GM18520 (cell line): ENCODE measurements around the gene PPP1R16B.
"Not testable (repeated sequence)": the region's sequence is repeated elsewhere in the genome, so short reads cannot be mapped to it uniquely, and the experiment has no call there.

Experiments
- ATAC-seq: cut with Tn5 transposase; IDR thresholded peaks from one replicate; pipeline ENCODE4 v1.9.1; 2021; ENCODE audit not compliant: unreplicated experiment

The PPP1R16B gene

DNA sequence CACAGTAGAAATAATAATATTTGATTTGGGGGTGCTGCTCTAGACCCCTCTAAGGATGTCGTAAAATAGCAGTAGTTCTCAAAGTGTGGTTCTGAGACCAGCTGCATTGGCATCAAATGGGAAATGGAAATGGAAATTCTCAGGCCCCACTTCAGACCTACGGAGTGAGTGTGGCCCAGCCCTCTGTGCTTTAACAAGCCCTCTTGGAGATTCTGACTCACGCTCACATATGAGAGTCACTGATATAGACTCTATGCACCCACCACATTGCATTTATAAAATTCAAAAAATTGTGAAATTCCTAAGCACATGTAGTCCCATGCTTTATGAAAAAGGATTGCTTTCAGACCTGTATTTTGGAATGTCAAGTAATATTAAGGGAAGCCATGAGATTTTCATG lies 14.2 kb upstream of the PPP1R16B start:
- ATAC-seq = no peak

DNA sequence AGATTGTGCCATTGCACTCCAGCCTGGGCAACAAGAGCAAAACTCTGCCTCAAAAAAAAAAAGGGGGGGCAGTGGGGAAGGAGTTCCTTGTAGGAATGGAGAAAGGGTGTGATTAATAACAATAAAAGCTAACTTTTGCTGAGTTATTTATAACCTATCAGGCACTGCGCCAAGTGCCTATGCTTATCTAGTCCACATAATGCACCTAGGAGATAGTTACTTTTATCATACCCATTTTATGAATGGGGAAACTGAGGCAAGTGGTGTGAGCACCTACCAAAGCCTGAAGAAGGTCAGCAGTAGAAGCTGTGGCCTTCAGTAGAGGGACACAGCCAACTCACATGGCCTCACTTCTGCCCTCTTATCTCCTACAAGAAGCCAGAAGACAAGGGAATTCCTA lies 13.6 kb upstream of the PPP1R16B start:
- ATAC-seq = no peak

DNA sequence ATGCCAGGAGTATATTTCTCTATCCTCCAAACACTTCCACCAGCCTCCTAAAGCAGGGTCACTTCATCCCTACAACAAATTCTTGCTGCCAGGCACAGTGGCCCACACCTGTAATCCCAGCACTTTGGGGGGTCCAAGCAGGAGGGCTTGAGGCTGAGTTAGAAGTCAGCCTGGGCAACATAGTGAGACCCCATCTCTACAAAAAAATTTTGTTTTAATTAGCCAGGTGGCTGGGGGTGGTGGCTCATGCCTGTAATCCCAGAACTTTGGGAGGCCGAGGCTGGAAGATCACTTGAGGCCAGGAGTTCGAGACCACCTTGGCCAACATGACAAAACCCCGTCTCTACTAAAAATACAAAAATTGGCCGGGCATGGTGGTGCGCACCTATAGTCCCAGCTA lies 11.4 kb upstream of the PPP1R16B start:
- ATAC-seq = not testable (repeated sequence)

DNA sequence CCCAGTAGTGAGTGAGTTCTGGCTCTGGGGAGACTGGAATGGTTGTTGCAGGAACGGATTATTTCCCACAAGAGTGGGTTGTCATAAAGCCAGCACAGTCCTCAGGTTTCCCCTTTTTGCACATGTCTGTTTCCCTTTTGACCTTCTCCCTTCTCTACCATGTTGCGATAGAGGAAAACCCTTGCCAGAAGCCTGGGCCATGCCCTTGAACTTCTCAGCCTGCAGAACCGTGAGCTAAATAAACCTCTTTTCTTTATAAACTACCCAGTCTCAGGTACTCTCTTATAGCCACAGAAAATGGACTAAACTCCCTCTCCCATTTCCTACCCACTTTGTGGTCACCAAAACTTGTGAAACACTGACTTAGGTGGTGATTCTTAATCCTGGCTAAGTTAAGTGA lies 7.2 kb upstream of the PPP1R16B start:
- no peak for ATAC-seq

DNA sequence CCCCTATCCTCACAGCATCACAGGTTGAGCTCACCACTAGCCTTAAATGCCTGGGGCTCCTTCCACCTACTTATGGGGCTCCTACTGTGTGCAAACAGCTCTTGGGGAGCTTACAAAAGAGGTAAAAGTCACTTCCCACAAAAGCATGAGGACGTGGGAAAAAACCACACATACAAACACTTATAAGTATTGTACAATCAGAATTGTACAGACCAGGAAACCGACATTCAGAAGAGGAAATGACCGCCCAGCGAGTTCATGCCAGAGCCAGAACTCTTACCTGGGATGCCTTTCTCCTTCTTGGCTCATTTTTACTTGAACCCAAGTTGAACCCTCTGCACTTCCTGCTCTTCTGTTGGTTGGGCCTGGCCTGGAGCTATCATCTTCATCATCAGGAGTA lies 6.3 kb upstream of the PPP1R16B start:
- no peak for ATAC-seq

DNA sequence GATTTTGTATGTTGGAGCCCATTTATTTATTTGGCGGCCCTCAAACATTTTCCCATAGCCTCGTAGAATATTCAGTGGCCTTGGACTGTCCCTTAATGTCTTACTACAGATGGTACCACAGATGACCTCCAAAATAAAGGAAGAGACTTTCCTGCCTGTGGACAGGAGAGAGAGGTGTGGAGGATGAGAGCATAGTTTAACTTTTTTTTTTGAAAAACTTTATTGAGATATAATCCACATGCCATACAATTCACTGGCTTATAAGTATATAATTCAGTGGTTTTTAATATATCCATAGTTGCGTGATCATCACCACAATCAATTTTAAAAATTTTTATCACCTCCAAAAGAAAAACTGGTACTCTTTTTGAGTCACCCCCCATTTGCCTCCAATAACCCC lies 4.6 kb upstream of the PPP1R16B start:
- ATAC-seq = no peak

DNA sequence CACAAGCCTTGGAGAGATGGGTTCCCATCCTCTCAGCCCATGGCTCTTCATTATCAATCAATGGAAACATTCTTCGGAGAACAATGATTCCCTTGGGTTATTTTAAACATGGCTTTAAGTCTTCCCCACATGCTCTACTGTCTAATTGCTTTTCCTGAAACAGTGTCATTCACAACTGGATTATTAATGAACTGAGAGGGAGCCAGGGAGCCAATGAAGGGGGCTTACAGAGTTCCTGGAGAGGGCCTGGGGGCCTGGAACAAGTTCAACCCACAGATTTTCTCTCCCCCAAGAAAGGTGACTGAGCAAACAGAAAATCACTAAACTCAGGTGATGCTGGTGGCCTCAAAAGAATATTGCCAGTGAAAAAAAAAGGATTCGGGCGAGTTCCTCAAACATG lies 1.3 kb upstream of the PPP1R16B start:
- no peak for ATAC-seq

DNA sequence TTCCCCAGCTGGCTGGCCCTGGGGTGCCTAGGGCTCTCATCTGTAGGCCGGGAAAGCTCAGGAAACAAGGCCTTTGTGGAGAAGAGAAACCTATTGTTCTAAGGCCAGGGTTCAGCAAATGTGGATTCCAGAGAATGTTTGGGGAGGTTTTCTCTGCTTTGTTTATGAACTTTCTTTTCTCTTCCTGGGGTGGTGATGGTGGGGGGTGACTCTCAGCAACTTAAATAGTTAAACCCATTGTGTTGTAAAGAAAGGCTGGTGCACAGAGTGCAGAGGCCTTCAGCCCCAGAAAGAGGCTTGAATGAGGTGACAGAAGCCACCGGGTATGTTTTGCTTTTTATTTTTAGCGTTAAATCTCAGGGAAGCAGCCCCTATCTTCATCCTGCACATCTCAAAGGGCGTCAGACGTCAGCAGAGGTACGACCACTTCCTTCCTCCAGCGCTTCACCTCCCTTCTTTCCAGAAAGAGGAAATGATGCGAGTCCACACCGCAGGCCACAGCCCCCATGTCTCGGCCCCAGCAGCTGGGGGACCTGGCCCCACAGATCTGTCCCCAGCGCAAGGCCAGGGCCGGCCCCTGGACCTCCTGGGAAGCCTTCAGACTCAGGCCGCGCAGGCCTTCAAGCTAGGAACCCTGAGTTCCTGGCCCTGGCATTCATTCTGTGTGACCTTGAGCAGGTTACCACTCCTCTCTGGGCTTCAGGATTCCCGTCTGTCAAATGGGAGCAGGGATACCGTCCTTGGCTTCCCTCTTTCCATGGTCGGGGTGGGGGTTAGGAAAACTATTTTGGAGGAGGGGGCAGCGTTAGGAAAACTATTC lies 605 bp upstream of the PPP1R16B start:
- ATAC-seq = no peak

DNA sequence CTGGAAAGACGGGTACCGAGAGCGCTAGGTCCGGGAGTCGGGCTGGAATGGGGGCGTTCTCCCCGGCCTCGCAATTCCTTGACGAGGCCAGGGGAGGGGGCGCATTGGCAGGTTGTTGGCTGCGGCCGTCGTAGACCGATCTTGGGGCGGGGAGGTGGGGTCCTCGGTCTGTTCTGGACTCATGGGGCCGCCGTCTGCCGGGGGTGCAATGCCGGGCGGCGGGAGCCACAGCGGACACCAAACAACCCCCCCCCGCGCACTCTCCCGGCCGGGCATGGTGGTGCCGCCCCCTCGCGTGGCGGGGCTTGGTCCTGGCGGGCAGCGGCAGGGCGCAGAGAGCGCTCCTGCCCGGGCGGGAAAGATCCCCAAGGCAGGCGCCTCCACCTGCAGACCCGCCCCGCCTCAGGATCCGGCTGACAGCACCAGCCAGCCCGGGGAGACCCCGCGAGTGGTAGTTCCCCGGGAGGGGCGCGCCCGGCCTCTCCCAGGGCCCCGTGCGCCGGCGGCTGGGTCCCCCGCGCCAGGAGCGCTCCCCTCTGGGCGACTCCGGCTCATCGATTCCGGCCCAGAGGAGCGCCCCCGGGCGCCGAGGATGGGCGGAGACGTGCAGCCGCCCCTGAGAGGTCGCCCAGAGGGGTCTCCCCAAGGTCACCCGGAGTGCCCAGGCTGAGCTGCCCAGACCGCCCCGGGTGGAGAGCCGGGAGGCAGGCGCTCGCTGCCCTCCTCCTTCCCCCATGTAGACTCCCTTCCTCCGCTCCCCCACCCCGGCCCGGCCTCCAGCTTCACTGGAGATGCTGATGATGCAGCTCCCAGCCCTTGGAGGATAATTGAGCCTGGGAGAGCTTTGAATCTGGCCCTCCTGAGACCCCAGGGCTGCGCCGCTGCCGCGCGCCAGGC lies 709 bp downstream of the PPP1R16B start:
- ATAC-seq = no peak

DNA sequence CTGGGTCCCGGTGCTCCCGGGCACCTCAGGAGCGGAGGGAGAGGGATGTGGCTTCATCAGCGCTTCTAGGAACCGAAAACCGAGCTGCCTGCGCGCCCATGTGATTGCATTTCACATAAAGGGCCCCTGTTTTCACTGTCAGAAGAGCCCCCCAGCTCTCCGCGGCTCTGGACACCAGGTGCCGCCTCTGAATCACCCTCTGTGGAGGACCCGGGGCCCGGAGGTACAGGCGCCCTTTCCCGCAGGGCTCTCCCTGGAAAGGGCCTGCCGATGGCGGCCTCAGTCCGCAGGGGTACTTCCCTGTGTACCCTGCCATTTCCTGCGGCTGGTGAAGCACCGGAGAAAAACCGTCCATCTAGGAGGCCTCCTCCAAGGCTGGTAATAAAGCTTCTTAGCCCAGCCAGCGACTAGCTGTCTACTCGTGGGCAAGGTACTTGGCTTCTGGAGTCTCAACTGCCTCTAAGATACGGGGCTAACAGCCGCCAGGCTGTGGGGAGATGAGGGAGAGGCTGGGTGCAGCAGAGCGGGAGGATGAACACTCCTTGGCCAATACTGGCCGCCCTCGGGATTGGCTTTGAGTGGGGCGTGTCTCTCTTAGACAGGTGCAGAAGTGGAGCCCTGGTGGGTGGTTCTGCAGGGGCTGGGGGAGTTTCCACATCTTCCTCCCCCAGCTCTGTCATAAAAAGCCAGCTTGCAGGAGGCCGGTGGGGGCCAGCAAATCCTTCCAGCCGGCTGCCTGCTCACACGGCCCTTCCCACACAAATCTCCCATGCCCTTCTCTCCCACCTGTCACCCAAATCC lies 1.6 kb downstream of the PPP1R16B start:
- no peak for ATAC-seq

DNA sequence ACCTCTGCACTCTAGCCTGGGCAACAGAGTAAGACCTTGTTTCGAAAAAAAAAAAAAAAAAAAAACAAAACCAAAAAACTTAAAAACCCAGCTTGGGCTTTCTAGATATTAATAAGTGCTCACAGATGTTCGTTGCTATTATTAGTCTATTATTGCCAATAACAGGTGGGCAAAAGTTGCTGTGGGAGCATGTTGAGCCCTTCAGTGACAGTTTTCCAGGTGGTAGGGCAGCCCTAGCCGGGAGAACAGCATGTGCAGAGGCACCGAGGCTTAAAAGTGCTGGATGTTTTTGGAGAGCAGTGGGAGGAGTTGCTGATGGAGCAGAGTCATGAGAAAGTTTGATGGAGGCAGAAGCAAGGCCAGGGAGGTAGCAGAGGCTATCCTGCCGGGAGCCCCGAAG lies 4.4 kb downstream of the PPP1R16B start:
- ATAC-seq = no peak

DNA sequence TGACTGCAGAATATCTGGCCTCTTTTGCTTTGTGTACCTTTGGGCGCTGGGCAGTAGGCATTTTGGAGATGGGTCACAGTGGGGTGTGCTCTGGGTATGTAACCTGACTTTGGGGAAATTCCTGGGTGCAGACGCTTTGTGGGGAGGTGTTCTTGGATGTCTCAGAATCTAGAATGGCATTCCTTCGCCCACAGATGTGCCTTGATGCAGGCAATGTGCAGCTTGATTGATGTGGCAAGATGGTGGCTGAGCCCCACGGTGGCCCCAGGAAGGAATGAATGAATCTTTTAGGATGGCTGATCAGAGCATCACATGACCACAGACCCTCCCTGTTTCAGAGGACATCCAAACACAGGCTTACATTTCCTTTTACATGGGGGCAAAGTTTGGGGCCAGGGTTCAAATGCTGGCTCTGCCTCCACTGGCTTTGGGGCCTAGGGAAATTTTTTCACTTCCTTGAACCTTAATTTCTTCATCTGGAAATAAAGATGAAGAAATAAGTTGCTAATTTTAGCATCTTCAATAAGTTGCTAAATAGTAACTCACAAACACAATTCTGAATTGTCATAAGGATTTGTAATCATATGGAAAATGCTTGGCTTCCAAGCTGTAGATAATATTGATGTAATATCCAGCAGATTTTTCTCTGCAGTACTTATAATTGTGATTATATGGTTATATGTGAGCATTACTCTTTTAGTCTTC lies 5.6 kb downstream of the PPP1R16B start:
- no peak for ATAC-seq

DNA sequence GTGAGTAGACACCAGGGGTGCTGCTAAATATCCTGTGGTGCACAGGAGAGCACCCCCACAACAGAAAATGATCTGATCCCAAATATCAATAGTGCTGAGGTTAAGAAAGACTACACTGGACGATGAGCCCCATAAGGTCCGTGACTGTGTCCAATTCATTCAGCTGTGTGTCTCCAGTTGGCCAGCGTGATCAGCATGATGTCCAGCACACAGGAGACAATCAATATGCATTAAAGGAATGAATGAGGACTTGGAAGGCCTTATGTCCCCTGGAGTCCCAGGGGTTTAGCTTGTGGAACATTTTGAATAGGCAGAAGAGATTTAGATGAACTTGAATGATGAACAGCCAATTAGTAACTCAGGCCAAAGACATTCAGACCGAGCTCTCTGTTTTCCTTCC lies 6.3 kb downstream of the PPP1R16B start:
- no peak for ATAC-seq

DNA sequence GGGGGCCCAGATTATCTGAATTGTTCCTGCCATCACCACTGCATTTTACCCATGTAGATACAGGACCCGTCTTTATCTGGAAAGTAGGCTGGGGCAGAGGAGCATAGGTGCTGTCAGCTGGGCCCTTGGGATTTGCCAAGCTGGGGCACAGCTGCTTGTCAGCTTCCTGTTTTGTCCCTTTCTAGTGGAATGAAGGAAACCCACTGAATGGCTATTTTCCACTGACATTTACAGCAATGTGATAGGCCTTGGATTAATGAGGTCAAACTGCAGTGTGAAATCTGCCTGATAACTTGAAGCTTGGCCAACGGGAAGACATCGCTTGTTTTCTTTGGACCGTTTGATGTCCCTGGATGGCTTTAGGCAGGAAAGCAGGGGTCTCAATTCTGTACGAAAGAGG lies 6.7 kb downstream of the PPP1R16B start:
- ATAC-seq = no peak

DNA sequence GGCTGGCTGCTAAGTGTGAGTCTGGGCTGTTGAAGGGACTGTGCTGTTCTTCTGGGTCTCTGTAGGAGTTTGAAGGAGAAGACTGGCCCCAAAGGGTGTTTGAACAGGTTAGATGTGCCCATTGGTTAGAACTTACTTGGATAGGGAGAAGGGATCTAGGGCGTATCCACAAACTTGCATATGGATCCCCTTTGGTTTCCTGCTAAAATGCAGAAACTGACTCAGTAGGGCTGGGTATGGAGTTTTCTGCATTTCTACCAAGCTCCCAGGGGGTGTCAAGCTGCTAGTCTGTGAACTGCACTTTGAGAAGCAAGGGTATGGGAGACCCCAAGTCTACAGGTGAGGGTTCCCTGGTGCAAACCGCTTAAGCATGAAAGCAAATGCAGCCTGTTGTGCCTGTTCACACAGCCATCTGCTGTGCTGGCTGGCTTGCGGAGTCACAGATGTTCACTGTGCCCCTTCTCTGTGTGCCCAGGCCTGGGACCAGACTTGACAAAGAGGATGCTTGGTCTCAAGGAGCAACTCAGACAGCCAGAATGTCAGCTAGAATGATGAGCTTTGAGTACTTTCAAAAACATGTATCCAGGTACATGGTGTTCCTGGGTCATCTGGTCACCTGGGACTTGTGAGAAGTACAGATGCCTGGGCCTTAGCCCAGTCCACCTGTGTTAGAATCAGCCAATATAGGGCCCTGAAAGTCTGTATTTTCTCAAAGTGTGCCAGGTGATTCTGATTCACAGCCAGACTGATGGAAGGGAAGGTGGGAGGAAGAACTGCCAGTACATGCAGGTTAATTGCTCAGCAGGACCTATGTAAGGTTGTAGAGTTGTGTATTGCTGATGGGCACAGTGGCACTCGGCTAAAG lies 7.4 kb downstream of the PPP1R16B start:
- no peak for ATAC-seq

DNA sequence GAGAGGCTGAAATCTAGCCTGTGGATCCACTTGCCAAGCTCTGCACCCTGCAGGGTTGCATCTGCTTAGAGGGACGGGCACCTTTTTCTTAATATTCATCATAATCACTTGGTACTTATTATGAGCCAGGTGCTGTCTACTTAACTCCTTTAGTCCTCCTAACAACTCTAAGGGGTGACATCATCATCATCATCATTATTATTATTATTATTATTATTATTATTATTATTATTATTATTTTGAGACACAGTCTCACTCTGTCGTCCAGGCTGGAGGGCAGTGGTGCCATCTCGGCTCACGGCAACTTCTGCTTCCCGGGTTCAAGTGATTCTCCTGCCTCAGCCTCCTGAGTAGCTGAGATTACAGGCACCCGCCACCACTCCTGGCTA lies 8.1 kb downstream of the PPP1R16B start:
- not testable (repeated sequence) for ATAC-seq

DNA sequence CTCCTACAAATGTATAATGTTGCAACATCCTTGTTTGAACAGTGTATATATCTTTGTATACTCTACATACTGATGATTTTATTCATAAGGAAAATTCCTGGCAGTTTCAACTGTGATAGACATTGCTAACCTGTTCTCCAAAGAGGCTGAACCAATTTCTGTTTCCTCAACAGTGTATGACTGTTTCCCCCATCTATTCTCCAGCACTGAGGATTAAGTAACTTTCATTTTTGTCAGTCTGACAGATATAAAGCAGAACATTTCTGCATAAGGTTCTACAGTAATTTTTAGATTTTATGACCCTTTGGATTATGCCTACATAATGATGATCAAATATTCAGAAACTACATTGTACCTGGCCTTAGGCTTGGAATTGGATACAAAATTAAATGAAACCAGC lies 9.9 kb downstream of the PPP1R16B start:
- no peak for ATAC-seq

DNA sequence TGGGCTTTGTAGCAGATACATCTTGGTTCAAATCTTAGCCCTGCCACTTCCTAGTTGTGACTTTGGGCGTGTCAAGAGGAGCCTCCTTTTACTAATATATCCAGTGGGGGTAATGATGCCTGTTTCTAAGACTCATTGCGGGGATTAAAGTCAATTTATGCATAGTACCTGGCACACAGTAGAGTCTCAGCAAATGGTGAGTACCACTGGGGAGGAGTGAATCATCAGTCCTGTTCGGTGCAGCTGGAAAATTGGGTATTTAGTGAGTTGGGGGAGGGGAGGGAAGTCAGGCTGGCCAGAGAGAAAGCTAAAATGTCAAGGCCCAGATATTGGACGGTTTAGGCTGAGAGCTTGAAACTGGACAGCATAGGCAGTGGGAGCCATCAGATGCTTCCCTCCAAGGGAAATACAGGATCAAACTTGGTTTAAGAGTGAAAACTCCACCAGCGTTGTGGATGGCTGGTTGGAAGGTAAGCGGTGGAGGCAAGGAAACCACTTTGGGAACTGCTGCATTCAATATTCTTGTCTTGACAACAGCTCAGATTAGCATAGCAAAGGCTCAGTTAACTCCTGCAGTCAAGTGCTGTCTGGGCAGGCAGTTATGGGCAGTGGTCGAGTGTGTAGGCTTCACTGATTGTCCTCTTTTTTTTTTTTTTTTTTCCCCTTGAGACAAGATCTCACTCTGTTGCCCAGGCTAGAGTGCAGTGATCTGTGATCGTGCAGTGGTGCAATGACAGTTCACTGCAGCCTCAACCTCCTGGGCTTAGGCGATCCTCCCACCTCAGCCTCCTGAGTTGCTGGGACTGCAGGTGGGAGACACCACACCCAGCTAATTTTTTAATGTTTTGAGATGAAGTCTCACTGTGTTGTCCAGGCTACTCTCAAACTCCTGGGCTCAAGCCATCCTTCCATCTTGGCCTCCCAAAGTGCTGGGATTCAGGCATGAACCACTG lies 12.9 kb downstream of the PPP1R16B start:
- no peak for ATAC-seq

DNA sequence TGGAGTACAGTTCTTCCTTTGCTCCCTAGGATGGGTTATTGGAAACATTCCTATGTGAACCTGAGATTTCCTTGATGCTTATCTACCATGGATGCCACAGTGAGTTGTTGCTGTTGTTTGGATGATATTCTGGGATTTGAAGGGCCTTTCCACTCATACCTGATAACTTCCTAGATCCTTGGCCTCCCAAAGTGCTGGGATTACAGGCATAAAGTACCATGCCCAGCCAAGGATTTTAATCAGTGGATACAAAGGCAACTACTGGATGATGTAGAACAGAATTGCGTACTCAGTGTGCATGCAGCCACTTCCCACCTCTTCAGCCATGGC lies 20.0 kb downstream of the PPP1R16B start:
- no peak for ATAC-seq
